22Rv1 (cell line): Measurements from ENCODE around the gene CNPY1.

ENCODE experiments used
- ZFX ChIP-seq: fragments of 450-650 bp; IDR thresholded peaks from 2 replicates; pipeline ENCODE4 v1.6.1; 2017; ENCODE audit warnings: antibody characterized with exemption, borderline replicate concordance
- TF ChIP-seq, protein P1 (sequence below): fragments of 450-650 bp; IDR thresholded peaks from 2 replicates; pipeline ENCODE4 v1.5.1; 2017; ENCODE audit warnings: mild to moderate bottlenecking

DNA sequence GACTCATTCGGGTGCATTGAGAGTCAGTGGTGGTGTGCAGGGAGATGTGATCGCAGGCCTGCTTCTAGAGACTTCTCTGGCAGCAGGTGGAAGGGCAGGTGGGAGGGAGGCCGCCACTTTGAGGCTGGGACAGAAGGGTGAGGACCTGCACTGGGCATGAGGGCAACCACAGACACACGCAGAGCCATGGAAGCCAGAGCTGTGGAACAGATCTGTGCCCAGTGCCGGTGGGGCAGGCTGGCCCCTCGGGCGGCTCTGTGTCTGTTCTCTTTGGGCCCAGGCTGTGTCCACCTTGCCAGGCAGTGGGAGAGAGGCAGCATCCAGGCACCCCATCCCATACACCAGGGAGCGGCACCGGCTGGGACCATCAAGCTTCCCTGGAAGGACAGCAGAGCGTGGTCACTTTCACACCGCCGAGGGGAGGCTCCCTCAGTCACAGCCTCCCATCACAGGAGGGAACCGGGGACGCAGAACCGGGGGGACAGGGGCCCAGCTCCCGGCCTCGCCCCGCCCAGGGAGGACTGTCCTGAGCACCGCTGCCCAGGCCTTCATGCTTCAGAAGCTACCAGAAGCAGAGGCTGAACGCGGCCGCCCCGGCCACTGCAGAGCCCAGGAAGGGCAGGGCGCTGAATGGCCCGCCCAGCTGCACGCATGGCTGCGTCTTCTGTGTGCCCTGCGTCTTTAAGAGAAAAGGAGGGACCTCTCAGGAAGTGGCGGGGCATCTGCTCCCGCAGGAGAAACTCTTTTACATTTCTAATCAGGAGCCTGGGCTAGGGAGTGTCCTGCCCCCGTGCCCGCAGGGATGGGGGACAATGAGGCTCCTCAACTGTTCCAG lies 56.3 kb downstream of the CNPY1 start:
- TF ChIP-seq, protein P1, sequence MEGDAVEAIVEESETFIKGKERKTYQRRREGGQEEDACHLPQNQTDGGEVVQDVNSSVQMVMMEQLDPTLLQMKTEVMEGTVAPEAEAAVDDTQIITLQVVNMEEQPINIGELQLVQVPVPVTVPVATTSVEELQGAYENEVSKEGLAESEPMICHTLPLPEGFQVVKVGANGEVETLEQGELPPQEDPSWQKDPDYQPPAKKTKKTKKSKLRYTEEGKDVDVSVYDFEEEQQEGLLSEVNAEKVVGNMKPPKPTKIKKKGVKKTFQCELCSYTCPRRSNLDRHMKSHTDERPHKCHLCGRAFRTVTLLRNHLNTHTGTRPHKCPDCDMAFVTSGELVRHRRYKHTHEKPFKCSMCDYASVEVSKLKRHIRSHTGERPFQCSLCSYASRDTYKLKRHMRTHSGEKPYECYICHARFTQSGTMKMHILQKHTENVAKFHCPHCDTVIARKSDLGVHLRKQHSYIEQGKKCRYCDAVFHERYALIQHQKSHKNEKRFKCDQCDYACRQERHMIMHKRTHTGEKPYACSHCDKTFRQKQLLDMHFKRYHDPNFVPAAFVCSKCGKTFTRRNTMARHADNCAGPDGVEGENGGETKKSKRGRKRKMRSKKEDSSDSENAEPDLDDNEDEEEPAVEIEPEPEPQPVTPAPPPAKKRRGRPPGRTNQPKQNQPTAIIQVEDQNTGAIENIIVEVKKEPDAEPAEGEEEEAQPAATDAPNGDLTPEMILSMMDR = no peak
- TF ChIP-seq ZFX = no peak
